ENCODE data around the gene SCUBE2.

SCUBE2 gene

DNA sequence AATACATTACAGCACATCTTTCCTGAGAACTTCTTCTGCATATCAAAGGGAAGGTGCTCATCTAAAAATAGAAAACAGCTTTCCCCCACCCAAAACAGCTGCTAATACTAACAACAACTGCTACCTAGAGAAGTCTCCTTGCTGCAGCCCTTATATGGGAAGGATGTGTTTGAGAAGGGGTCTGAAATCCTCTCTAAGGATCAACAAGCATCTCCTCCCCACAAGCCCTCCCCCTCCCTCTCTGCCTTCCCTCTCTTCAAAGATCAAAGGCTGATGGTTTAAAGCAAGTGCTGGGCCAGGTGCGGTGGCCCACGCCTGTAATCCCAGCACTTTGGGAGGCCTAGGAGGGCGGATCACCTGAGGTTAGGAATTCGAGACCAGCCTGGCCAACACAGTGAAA is 33.5 kb downstream of the SCUBE2 start:
- no peak overlapping the region for H3K4me3 ChIP-seq (ENCODE audit: low read length)
- DNase-seq (ENCODE audit: low read depth) = no peak
- TF ChIP-seq CTCF (IDR thresholded peaks at IDR 0.05; ENCODE audit: insufficient read depth, low read depth, low read length, missing control alignments) = no peak

DNA sequence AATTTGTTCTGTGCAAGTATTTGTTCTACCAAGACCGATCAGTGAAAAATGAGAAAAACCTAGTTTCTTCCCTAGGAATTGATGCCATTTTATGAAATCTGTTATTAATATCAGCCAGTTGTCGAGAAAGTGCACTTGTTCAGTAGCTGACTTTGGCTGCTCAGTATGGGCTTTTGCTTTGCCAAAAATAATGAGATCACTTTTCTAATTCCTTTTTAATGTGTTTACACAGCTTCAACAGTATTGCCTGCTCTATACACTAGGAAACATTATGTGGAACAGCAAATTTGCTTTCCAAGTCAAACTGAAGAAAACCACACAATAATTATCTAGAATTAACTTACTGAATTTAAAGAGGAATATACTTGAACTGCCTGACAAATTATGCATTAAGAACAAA is 34.4 kb downstream of the SCUBE2 start:
- DNase-seq (ENCODE audit: low read depth) = no peak
- TF ChIP-seq CTCF (IDR thresholded peaks at IDR 0.05; ENCODE audit: insufficient read depth, low read depth, low read length, missing control alignments) = no peak
- H3K4me3 ChIP-seq (ENCODE audit: low read length) = no peak overlapping the region

- no peak overlapping the region for H3K4me3 ChIP-seq (ENCODE audit: low read length)
- TF ChIP-seq CTCF (IDR thresholded peaks at IDR 0.05; ENCODE audit: insufficient read depth, low read depth, low read length, missing control alignments) = no peak
Measured at GRCh38 chr11:9056467-9056866, 34.9 kb downstream of the SCUBE2 start.

GRCh38 chr11:9053316-9054035 is 37.9 kb downstream of the SCUBE2 start:
- no peak for TF ChIP-seq CTCF (IDR thresholded peaks at IDR 0.05; ENCODE audit: insufficient read depth, low read depth, low read length, missing control alignments)
- peak; percentile 17 for DNase-seq (ENCODE audit: low read depth)

More at GRCh38 chr11:9056467-9056866, 34.9 kb downstream of the SCUBE2 start:
- DNase-seq (ENCODE audit: low read depth) = no peak

GRCh38 chr11:9052316-9052715 is 39.1 kb downstream of the SCUBE2 start:
- TF ChIP-seq CTCF (IDR thresholded peaks at IDR 0.05; ENCODE audit: insufficient read depth, low read depth, low read length, missing control alignments) = no peak
- no peak overlapping the region for H3K4me3 ChIP-seq (ENCODE audit: low read length)
- no peak for DNase-seq (ENCODE audit: low read depth)

More at GRCh38 chr11:9053316-9054035, 37.9 kb downstream of the SCUBE2 start:
- no peak overlapping the region for H3K4me3 ChIP-seq (ENCODE audit: low read length)

- no peak overlapping the region for H3K4me3 ChIP-seq (ENCODE audit: low read length)
- no peak for TF ChIP-seq CTCF (IDR thresholded peaks at IDR 0.05; ENCODE audit: insufficient read depth, low read depth, low read length, missing control alignments)
- DNase-seq (ENCODE audit: low read depth) = no peak
Measured at GRCh38 chr11:9049959-9050358, 41.4 kb downstream of the SCUBE2 start.

DNA sequence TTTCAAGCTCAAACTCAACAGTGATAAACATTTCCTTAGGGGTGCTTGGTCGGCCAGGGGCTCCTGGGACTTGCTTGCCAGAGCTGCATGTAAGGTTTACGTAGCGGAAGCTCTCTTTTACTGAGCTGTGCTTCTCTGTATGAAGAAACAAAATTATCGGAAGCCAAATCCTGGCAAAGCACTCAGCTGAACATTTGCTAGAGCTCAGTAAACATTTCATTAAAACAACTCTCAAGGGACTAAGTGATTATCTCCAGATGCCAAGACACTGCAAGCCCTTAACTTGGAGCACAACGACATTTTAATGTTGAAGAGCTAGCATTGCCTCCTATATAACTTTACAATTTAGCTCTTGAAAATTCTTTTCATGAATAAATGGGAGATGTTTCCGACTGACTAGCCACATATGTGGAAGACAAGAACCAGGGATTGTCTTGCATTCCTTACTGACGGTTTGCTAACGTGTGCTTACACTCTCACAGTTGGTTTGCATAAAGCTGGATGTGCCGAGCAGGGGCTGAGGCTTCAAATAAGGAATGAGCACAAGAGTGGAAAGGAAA is 43.4 kb downstream of the SCUBE2 start:
- DNase-seq (ENCODE audit: low read depth) = no peak
- H3K4me3 ChIP-seq (ENCODE audit: low read length) = no peak overlapping the region
- no peak for TF ChIP-seq CTCF (IDR thresholded peaks at IDR 0.05; ENCODE audit: insufficient read depth, low read depth, low read length, missing control alignments)

Measured in epithelial cell of esophagus (primary cell).